DOHH2 (cell line): ENCODE measurements around the gene CWC27.

Source experiments
- EZH2phosphoT487 ChIP-seq: fragments of 200-600 bp; sonication (generic); IDR thresholded peaks from 2 replicates; pipeline ENCODE4 v1.6.1; 2017; ENCODE audit warnings: borderline replicate concordance, mild to moderate bottlenecking, antibody characterized with exemption, low read length, moderate library complexity, mixed read lengths
- TF ChIP-seq, protein P1 (sequence below): fragments of 200-600 bp; sonication (generic); IDR thresholded peaks from one replicate; pipeline ENCODE4 v1.5.1; 2014; ENCODE audit warnings: antibody characterized with exemption, mild to moderate bottlenecking, low read depth, low read length; ENCODE audit not compliant: poor library complexity, severe bottlenecking

DNA sequence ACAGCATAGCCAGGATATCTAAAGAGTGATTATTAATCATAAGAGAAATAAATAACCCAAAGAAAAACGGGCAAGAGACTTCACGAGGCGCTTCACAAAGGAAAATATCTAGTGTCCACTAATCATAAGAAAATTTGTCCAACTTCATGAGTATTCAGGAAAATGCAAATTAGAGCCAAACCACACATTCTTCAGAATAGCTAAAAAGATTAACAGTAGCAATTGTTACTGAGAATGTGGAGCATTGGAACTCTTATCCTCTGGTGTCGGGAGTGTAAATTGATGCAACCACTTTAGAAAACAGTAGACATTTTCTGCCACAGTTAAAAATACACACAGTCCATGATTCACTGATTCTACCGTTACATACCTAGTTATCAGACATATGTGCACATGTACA is 145.7 kb downstream of the CWC27 start:
- TF ChIP-seq, protein P1, sequence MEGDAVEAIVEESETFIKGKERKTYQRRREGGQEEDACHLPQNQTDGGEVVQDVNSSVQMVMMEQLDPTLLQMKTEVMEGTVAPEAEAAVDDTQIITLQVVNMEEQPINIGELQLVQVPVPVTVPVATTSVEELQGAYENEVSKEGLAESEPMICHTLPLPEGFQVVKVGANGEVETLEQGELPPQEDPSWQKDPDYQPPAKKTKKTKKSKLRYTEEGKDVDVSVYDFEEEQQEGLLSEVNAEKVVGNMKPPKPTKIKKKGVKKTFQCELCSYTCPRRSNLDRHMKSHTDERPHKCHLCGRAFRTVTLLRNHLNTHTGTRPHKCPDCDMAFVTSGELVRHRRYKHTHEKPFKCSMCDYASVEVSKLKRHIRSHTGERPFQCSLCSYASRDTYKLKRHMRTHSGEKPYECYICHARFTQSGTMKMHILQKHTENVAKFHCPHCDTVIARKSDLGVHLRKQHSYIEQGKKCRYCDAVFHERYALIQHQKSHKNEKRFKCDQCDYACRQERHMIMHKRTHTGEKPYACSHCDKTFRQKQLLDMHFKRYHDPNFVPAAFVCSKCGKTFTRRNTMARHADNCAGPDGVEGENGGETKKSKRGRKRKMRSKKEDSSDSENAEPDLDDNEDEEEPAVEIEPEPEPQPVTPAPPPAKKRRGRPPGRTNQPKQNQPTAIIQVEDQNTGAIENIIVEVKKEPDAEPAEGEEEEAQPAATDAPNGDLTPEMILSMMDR: no peak
- no peak for TF ChIP-seq EZH2phosphoT487
